Keratinocyte (primary cell): Measurements from ENCODE around the gene IP6K2. TPM values are rescaled to one million over a fixed set of nuclear protein-coding genes. Genes with fewer than 3 reads are reported as not detected.

Experiments
- DNase-seq: peaks from one replicate; pipeline ENCODE4 v3.0.0-alpha.2; 2011; ENCODE audit warnings: low read depth, missing footprints, low spot score
- FAIRE-seq: peaks from 2 replicates; lab custom pipeline; 2011; peaks lifted over from hg19 to GRCh38; lab: Jason Lieb, UNC
- H2AFZ ChIP-seq: 2 replicates; pipeline ENCODE4 v1.6.0; 2012; ENCODE audit warnings: low read length, control low read depth, inconsistent platforms; ENCODE audit not compliant: control insufficient read depth
- H3K27ac ChIP-seq: 2 replicates; pipeline ENCODE4 v1.5.1; 2011; ENCODE audit warnings: low read length; ENCODE audit not compliant: control insufficient read depth, insufficient read depth
- H3K27me3 ChIP-seq: 3 replicates; pipeline ENCODE4 v1.6.0; 2011; ENCODE audit warnings: low read length; ENCODE audit not compliant: control insufficient read depth, insufficient read depth; ENCODE audit errors: extremely low read depth
- H3K36me3 ChIP-seq, 2 experiments: 2 replicates in 1 of 2; 3 replicates in 1 of 2; pipeline ENCODE4 v1.5.1; 2011; ENCODE audit warnings: low read length in 2 of 2, mild to moderate bottlenecking in 1 of 2; ENCODE audit not compliant: control insufficient read depth in 2 of 2, insufficient read depth in 2 of 2; ENCODE audit errors: extremely low read depth in 1 of 2
- H3K4me1 ChIP-seq: 3 replicates; pipeline ENCODE4 v1.5.1; 2011; ENCODE audit warnings: low read length; ENCODE audit not compliant: control insufficient read depth, insufficient read depth; ENCODE audit errors: extremely low read depth
- H3K4me2 ChIP-seq: 3 replicates; pipeline ENCODE4 v1.6.0; 2011; ENCODE audit warnings: low read depth, low read length; ENCODE audit not compliant: control insufficient read depth, insufficient read depth; ENCODE audit errors: extremely low read depth
- H3K4me3 ChIP-seq, 3 experiments: fragments of 200-600 bp in 1 of 3; sonication (generic) in 1 of 3; 2 replicates in 2 of 3; 3 replicates in 1 of 3; pipeline ENCODE4 v1.5.1; 2011 to 2016; ENCODE audit warnings: low read length in 3 of 3, mild to moderate bottlenecking in 3 of 3, control low read depth in 2 of 3, inconsistent platforms in 1 of 3, low read depth in 1 of 3, mixed read lengths in 1 of 3, mixed run types in 1 of 3, moderate library complexity in 1 of 3; ENCODE audit not compliant: control insufficient read depth in 2 of 3, insufficient read depth in 2 of 3; ENCODE audit errors: extremely low read depth in 1 of 3
- H3K79me2 ChIP-seq: 2 replicates; pipeline ENCODE4 v1.6.0; 2012; ENCODE audit warnings: low read length; ENCODE audit not compliant: control insufficient read depth, insufficient read depth
- H3K9ac ChIP-seq: 3 replicates; pipeline ENCODE4 v1.6.0; 2011; ENCODE audit warnings: low read length; ENCODE audit not compliant: control insufficient read depth, insufficient read depth; ENCODE audit errors: extremely low read depth
- H3K9me1 ChIP-seq: 3 replicates; pipeline ENCODE4 v1.6.0; 2011; ENCODE audit warnings: low read length; ENCODE audit not compliant: control insufficient read depth, insufficient read depth; ENCODE audit errors: extremely low read depth
- H3K9me3 ChIP-seq: 2 replicates; pipeline ENCODE4 v1.5.1; 2012; ENCODE audit warnings: low read depth, low read length; ENCODE audit not compliant: control insufficient read depth
- H4K20me1 ChIP-seq: 3 replicates; pipeline ENCODE4 v1.6.0; 2011; ENCODE audit warnings: low read length; ENCODE audit not compliant: control insufficient read depth, insufficient read depth; ENCODE audit errors: extremely low read depth
- EZH2 ChIP-seq: IDR thresholded peaks from one replicate; pipeline ENCODE4 v1.6.1; 2012; ENCODE audit warnings: inconsistent platforms, mild to moderate bottlenecking, low read length, moderate library complexity
- dilution Hi-C: fragments of 300-500 bp; cut with MboI; formaldehyde crosslinking; loops from one replicate; pipeline ENCODE4 v1.7.0; 2020; ENCODE audit warnings: low sequenced_read_pairs; ENCODE audit not compliant: extremely low pct_ligation_motif_present
- polyA plus RNA-seq, 5 experiments: library from polyadenylated mRNA; depleted of rRNA in 3 of 5; stranded (reverse) in 3 of 5; stranded (forward) in 1 of 5; unstranded in 1 of 5; fragments of >200 nt; gene quantifications; 1 replicate in 1 of 5; 2 replicates in 3 of 5; 3 replicates in 1 of 5; pipeline versions ENCODE4 v1.2.1 to v1.2.3, GENCODE V29; 2011 to 2012; ENCODE audit warnings: missing spikeins in 2 of 5, low read depth in 1 of 5, low replicate concordance in 1 of 5
- TF ChIP-seq, protein P1 (sequence below), 3 experiments: IDR thresholded peaks in 1 of 3; conservative IDR thresholded peaks in 1 of 3; optimal IDR thresholded peaks in 1 of 3; 2 replicates in 2 of 3; 3 replicates in 1 of 3; pipeline versions ENCODE3 to v1.5.1; 2011; ENCODE audit warnings: low read length in 3 of 3, mild to moderate bottlenecking in 3 of 3, moderate library complexity in 2 of 3, control low read depth in 1 of 3, inconsistent platforms in 1 of 3; ENCODE audit not compliant: insufficient read depth in 2 of 3; ENCODE audit errors: extremely low read depth in 1 of 3

The IP6K2 gene
- polyA plus RNA-seq, 1 donor (not counting 4 experiments of a cell fraction or from before 2014, with no cell fraction given): 110 TPM

GRCh38 chr3:48660800-48661400 lies 56.1 kb downstream of the IP6K2 start:
- H3K9me1 ChIP-seq: no peaks in the 10 kb centered on the region
- TF ChIP-seq, protein P1, sequence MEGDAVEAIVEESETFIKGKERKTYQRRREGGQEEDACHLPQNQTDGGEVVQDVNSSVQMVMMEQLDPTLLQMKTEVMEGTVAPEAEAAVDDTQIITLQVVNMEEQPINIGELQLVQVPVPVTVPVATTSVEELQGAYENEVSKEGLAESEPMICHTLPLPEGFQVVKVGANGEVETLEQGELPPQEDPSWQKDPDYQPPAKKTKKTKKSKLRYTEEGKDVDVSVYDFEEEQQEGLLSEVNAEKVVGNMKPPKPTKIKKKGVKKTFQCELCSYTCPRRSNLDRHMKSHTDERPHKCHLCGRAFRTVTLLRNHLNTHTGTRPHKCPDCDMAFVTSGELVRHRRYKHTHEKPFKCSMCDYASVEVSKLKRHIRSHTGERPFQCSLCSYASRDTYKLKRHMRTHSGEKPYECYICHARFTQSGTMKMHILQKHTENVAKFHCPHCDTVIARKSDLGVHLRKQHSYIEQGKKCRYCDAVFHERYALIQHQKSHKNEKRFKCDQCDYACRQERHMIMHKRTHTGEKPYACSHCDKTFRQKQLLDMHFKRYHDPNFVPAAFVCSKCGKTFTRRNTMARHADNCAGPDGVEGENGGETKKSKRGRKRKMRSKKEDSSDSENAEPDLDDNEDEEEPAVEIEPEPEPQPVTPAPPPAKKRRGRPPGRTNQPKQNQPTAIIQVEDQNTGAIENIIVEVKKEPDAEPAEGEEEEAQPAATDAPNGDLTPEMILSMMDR (optimal IDR thresholded peaks at IDR 0.05 in 1 of 3, IDR thresholded peaks at IDR 0.05 in 1 of 3, conservative IDR thresholded peaks at IDR 0.05 in 1 of 3; ENCODE audit: extremely low read depth in 1 of 3, insufficient read depth in 2 of 3, low read length in 3 of 3): no peak
- peak; percentile 7 for TF ChIP-seq EZH2
- peaks cover 15% of the 10 kb centered on the region for H3K27me3 ChIP-seq
- dilution Hi-C loops: no loop called here
- H3K27ac ChIP-seq: no peak overlapping the region
- peak overlapping the region; percentile 68 for H3K4me2 ChIP-seq
- no peak overlapping the region for H2AFZ ChIP-seq
- H3K4me3 ChIP-seq: no peak overlapping the region
- H3K79me2 ChIP-seq: no peaks in the 10 kb centered on the region
- DNase-seq (no peak), FAIRE-seq (no peak)
- no peaks in the 10 kb centered on the region for H4K20me1 ChIP-seq
- no peaks in the 10 kb centered on the region for H3K9me3 ChIP-seq
- H3K9ac ChIP-seq: no peak overlapping the region
- peaks cover 9% of the 10 kb centered on the region for H3K4me1 ChIP-seq
- no peaks in the 10 kb centered on the region for H3K36me3 ChIP-seq

GRCh38 chr3:48656841-48657281 lies 60.2 kb downstream of the IP6K2 start:
- no peak for TF ChIP-seq EZH2
- TF ChIP-seq, protein P1 (optimal IDR thresholded peaks at IDR 0.05 in 1 of 3, IDR thresholded peaks at IDR 0.05 in 1 of 3, conservative IDR thresholded peaks at IDR 0.05 in 1 of 3; ENCODE audit: extremely low read depth in 1 of 3, insufficient read depth in 2 of 3, low read length in 3 of 3): no peak
- no peaks in the 10 kb centered on the region for H3K9me3 ChIP-seq
- no peak for DNase-seq
- H3K4me3 ChIP-seq: peak overlapping the region in 2 of 3 experiments; percentile 32 to 60
- dilution Hi-C loops: no loop called here
- H3K27ac ChIP-seq: no peak overlapping the region
- H2AFZ ChIP-seq: peak overlapping the region; percentile 48
- H4K20me1 ChIP-seq: no peaks in the 10 kb centered on the region
- H3K79me2 ChIP-seq: no peaks in the 10 kb centered on the region
- H3K4me1 ChIP-seq: peaks cover 4% of the 10 kb centered on the region
- H3K36me3 ChIP-seq: no peaks in the 10 kb centered on the region
- H3K4me2 ChIP-seq: peak overlapping the region; percentile 67
- no peak overlapping the region for H3K9ac ChIP-seq
- H3K27me3 ChIP-seq: peaks cover 15% of the 10 kb centered on the region
- H3K9me1 ChIP-seq: no peaks in the 10 kb centered on the region
- FAIRE-seq: no peak
